ENCODE measurements around the gene DNAJC22.

GRCh38 chr12:49342914-49343731 is 3.6 kb upstream of the DNAJC22 start:
- TF ChIP-seq POLR2AphosphoS5 (IDR thresholded peaks at IDR 0.05) (peak; percentile 22), TAF1 (IDR thresholded peaks at IDR 0.05; ENCODE audit: low read depth) (no peak), CTCF (IDR thresholded peaks at IDR 0.05; ENCODE audit: poor library complexity, severe bottlenecking) (no peak), REST (IDR thresholded peaks at IDR 0.05; ENCODE audit: borderline replicate concordance) (no peak), EP300 (conservative IDR thresholded peaks at IDR 0.05; ENCODE audit: poor library complexity, severe bottlenecking) (no peak)
